Activated gamma-delta T cell treated with Interleukin-2 at 50 U/mL for 16 hours (primary cell): ENCODE measurements around the gene RFC2.
"Not testable (repeated sequence)": the region's sequence is repeated elsewhere in the genome, so short reads cannot be mapped to it uniquely, and the experiment has no call there.

Experiments used
- DNase-seq: peaks from one replicate; pipeline ENCODE4 v3.0.0-alpha.2; 2020

RFC2 gene

DNA sequence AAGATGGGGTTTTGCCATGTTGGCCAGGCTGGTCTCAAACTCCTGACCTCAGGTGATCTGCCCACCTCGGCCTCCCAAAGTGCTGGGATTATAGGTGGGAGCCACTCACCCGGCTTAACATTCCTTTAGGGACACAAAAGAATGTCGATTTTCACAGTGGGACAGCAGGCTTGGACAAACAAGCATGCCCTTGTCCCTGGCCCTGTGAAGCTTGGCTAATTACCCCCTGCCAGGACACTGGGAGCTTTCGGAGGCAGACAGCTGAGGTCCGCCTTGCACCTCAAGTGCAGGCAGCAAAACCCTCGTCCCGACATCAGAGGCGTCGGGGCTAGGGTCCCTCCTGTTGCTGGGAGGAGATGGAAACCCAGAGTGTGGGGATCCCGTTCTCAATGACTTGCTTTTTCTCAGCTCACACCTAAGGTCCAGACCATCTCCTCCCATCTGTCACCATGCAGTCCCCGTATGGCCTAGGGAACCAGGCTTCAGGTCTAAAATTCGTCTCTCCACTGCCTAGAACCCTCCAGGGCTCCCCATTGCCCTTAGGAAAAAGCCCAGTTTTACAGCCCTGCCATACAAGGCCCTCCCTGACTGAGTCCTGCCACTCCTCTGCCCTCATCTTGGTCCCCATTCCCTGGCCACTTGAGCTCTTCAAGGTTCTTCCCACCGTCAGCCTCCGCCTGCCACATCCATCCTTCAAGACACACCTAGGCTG lies 28.7 kb upstream of the RFC2 start:
- DNase-seq, result no peak

DNA sequence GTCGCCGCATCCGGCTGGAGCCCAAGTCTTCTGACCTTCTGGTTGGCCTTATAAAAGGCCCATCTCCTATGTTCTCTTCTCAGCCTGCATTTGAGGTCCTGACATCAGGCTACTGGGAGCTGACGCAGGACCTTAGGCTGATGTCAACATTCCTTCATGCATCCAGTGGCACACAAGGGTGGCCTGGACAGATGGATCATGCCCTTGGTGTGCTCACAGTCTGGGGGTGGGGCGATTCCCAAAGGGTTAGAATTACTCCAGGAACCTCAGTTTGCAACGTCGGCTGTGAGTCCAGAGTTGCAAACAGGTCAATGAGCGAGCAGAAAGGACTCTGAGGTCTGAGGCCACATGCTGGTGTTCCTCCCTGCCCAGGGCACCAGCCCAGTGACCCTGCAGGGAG lies 26.8 kb upstream of the RFC2 start:
- DNase-seq, result no peak

DNA sequence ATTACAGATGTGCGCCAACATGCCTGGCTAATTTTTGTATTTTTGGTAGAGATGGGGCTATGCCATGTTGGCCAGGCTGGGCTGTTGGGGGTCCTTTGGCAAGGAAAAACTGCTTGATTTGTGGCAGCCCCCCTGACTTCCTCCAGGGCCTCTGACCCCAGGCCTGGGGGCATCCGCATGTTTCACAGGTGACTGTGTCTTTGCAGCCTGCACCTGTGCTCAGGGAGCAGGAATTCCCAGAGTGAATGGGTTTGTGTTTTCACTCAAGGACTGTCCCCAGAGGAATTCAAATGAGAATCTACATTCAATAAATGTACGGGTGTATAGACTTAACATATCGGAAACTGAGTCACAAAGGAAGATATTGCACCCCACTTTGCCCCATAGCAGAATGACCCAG lies 23.4 kb upstream of the RFC2 start:
- DNase-seq, result no peak

DNA sequence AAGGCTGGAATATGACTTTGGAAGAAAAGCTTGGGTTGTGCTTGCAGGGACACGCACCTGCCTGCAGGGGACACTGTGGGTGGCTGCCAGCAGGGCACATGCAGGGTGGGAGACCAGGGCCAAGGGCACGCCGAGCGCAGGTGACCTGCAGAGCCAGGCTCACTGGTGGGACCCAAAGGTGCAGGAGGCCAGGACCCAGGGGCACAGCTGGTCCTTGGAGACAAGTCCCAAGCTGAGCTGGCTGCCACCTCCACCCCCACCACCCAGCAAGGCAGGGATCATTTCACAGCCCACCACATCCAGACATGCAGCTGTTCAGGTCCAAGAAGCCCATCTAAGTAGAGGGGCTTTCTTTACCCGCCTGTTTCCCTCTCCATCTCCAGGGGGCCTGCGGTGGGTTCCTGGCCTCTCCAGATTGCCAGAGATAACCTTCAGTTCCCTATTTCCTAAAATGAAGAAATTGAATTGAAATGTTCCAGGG lies 21.2 kb upstream of the RFC2 start:
- DNase-seq, result no peak

DNA sequence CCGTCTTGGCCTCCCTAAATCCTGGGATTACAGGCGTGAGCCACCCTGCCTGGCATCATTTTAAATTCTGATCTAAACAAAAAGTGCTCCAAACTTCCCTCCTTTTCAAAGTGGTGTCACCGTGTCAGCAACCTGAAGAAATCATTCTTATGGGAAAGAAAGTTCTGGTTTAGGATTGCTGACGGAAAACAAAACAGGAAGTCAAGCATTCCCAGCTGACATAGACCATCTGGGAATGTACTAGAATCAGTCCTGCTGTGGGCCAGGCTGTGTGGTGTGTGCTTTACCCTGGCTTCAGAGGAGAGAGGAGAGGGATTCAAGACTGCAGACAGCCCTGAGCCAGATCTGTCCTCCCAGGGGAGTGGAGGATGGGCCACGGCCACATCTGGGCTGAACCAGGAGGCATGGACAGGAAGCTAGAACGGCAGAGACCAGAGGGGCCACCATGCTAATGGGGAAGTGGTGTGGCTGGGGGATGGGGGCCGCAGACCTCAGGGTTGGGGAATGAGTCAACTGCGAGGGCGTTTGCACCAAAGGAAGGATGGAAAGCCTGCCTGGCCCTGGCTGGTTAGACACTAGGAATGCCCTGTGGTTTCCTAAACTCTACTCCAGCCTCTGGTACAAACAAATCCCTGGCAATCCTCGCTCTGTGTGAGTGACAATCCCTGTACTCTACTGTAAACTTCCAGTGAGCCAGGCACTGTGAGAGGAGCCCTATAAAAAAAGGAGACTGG lies 18.3 kb upstream of the RFC2 start:
- DNase-seq, result no peak

DNA sequence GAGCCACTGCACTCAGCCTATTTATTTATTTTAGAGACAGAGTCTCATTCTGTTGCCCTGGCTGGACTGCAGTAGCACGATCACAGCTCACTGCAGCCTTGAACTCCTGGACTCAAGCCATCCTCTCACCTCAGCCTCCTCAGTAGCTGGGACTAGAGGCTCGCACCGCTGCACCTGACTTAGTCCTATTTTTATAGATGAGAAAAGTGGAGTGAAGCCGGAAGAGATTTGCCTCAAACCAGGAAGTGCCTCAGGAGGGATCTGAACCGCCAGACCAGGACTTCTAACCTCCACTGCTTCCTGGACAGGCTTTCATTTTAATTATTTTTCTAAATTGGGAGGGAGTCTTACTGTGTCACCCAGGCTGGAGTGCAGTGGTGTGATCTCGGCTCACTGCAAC lies 17.5 kb upstream of the RFC2 start:
- DNase-seq, result no peak

DNA sequence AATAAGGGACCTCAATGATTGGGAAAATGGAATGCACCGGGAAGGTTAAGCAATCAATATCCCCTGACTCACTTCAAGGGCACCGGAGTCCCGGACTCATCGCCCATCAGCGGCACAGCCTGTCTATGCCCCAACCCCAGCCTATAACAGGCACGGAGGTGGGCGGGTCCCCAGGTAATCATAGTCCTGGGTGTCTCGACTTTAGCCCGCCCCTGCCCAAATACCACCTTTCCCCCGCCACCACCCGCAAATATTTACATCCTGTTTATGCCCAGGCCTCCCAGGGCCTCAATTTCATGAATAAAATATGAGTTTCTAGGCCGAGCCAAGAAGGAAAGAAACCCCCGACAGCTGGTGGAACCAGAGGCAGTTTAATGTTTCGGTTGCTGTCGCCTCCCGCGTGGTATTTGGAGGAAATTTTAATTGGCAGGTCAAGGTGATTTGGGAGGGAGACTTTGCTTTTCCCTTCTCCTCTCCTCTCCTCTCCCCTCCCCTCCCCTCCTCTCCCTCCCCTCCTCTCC lies 15.6 kb upstream of the RFC2 start:
- DNase-seq, result peak; percentile 59

DNA sequence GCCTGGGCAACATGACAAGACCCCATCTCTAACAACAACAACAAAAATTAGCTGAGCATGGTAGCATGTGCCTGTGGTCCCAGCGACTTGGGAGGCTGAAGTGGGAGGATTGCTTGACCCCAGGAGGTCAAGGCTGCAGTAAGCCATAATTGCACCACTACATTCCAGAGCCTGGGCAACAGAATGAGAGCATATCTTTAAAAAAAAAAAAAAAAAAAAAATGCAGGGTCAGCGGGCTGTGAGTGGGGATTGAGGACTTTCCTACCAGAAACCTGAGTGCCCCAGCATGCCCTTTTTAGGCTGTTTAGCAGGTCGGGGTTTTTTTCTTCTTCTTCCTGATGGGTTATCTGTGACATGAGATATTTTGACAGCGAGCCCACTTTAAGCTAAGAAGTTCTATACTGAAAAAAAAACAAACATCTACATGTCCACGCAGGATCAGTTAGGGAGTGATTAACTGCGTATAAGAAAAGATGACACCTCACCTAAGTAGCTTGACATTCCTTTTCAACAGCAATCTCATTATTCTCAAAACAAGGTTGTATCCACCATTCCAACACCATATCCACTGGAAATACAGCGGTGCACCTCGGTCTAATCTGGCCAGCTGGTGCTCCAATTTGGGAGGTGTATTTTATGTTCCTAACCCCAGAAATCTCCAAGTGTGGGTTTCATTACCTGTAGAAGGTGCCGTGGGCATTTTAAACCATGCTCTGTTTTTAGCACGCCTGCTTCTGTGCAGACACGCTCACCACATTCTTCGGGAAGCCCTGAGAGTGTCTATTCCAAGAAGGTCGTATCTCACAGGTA lies 13.8 kb upstream of the RFC2 start:
- DNase-seq, result no peak

DNA sequence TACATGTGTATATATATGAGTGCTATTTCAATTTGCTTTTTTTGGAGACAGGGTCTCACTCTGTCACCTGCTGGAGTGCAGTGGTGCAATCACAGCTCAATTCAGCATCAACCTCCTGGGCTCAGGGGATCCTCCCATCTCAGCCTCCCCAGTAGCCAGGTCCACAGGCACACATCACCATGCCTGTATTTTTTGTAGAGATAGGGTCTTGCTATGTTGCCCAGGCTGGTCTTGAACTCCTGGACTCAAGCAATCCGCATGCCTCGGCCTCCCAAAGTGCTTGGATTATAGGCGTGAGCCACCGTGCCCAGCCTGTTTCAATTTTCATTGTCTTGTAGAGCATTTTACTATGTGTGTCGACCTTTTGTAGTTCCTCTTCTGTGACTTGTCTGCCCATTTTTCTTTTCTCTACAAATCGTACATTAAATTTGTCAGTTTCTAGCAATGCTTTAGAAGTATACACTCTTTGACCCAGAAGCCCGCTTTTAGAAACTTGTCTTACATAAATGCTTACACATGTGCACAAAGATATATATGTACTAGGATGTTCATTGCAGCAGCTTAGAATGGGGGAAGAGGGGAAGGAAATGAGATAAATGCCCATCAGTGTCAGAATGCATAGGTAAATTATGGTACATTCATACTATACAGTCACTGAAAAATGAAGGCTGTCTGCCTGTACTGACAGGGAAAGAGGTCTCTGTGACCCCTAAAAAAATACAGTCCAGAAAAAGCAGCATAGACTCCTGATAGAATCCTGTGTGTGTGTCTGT lies 12.2 kb upstream of the RFC2 start:
- no peak for DNase-seq

DNA sequence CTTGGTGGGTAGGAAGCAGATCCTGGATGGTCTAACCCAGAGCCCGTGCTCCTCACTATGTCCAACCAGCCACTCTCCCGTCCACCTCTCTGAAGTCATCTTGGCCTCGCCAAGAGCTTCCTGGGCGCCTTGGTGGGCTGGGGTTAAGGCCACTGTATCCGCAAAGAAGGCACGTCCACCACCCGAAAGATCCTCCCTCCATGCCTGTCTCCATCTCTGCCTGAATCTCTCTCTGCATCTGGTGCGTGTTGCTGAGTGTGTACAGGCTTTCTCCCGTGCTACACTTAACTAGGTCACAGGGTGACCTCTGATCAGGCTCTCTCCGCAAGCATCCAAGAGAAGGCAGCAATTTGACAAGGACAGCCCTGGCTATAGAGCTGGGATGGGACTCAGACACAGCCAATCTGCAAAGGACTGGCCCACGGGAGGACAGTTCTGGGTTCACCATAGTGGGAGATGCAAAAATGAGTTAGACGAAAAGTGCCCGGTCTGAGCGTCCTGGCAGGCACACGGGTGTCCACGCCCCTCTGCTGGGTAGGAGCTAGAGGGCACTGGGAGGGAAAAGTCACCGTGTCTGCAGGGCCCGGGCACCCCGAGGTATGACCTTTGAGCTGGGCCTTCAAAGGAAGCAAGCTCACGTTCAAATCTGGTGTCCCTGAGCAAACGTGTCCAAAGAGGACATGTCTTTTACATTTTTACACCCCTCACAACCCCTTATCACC lies 9.4 kb upstream of the RFC2 start:
- DNase-seq, result no peak

DNA sequence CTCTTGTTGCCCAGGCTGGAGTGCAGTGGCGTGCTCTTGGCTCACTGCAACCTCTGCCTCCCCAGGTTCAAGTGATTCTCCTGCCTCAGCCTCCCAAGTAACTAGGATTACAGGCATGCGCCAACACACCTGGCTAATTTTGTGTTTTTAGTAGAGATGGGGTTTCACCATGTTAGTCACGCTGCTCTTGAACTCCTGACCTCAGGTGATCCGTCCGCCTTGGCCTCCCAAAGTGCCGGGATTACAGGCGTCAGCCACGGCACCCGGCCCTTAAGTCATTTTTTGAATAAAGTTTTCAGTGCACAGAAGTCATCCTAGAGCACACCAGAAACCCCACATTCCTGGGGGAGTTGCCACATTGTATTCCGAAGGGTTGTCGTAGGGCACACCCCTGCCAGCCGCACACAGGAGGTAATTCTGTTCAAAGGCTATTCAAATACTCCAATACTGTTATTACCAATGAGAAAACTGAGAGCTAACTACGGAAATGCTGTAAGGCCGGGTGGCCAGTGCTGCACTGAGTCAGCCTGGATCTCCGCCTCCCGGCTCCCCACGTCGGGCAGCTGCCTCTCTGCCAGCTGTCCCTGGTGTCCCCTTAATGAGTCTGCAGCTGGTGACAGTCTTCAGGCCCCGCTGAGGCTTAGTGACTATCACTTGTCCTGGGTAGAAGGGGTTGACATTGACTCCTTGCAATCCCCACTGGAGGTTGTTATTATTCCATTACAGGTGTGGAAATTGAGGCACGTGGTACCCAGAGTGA lies 8.6 kb upstream of the RFC2 start:
- no peak for DNase-seq

DNA sequence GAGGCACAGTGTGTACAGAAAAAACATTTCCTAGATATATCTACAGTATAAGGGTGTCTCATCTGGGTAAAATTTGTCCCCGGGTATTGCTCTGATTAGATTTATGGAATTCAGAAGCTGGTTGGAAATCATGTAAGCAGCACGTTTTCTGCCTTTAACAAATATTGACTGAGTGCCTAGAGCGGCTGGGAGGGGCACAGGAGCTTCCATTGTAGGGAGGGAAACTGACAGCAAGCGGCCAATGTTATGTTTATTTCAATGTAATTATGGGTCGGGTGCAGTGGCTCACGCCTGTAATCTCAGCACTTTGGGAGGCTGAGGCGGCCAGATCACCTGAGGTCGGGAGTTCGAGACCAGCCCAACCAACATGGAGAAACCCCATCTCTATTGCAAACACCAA lies 4.4 kb upstream of the RFC2 start:
- DNase-seq, result no peak

DNA sequence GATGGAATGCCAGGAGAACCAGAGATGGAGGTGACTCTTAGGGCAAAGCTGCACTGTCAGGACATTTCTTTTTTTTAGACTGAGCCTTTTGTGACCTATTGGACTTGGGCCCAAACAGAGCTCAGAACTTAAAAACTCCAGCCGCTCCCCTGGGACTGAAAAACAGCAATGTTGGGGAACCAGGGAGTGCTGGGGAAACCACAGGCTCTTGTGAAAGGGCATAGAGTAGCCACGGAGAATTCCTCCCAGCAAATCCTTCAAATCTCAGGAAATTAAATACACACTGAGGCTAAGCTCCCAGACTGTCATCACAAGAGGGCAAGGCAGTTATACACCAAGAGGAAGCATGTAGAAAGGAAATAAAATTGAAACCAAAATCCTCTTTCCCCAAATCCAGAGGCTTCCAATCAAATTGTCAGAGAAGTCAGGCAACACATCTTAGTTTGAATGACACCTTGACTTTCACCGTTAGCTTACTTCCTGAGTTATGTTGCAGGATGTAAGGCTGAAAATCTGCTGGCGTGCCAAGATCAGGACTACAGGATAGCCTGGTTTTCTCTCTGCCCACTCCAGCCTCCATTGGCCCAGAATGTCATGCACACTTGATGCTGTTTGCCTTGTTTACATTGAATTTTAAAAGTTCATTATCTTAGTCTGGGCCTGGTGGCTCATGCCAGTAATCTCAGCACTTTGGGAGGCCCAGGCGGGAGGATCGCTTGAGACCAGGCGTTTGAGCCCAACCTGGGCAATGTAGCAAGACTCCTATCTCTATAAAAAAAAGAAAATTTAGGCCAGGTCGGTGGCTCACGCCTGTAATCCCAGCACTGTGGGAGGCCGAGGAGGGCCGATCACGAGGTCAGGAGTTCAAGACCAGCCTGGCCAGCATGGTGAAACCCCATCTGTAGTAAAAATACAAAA lies 2.6 kb upstream of the RFC2 start:
- DNase-seq, result no peak

DNA sequence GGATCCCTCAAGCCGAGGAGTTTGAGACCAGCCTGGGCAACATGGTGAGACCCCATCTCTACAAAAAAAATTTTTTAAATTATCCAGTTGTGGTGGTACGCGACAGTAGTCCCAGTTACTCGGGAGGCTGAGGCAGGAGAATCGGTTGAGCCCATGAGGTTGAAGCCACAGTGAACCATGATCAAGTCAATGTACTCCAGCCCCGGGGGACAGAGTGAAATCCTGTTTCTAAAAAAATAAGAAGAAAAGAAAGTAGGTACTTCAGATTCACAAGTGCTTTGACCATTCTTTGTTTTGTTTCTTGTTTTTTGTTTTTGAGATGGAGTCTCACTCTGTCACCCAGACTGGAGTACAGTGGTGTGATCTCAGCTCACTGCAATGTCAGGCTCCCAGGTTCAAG lies 1.3 kb upstream of the RFC2 start:
- not testable (repeated sequence) for DNase-seq

DNA sequence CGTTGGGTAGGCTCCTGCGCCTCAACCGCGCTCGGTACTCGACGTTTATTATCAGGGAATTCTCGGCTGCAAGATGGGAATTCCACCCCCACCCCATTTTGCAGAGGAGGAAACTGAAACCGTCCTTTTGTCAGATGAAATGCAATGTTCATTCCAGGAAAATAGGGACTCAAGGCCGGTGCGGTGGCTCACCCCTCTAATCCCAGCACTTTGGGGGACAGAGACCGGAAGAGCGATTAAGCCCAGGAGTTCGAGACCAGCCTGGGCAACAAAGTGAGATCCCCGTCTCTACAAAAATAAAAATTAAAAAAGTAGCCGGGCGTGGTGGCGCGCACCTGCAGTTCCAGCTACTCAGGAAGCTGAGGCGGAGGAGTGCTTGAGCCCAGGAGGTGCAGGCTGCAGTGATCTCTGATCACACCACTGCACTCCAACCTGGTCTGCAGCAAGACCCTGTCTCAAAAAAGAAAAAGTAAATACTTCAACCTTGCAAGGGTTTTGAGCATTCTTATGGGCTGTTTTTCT lies 720 bp upstream of the RFC2 start:
- DNase-seq, result no peak

DNA sequence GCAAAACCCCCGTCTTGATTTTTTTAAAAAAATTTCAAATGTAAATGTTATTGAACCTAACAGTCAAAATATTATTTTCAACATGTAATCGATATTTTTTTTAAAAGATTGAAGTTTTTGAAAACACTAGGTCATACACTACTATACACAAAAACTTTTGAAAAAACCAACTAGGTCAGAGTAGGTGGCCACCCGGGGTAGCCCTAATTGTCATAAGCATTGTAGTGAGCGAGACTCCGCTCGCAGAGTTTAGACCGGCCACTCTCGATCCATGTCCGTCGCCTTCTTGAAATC lies 417 bp downstream of the RFC2 start:
- DNase-seq, result no peak

DNA sequence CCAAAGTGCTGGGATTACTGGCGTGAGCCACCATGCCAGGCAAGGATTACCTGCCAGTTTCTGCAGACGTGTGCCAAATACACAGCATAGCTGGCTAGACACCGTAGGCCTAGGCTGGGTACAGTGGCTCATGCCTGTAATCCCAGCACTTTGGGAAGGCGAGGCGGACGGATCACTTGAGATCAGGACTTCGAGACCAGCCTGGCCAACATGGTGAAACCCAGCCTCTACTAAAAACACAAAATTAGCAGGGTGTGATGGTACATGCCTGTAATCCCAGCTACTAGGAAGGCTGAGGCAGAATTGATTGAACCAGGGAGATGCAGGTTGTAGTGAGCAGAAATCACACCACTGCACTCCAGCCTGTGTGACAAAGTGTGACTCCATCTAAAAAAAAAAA lies 868 bp downstream of the RFC2 start:
- no peak for DNase-seq

DNA sequence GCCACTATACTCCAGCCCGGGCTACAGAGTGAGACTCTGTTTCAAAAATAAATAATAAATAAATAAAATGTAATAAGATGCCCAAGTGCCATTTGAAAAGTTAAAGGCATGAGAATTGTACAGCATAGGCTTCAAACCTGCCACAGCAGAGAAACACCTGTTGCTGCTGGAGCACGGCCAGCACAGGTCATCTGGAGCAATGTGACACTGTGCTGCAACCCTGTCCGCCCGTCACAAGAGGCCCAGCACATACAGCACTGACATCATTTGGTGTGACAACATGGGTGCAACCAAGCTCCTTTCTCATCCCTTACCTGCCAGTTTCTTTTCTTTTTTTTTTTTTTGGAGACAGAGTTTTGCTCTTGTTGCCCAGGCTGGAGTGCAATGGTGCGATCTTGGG lies 1.3 kb downstream of the RFC2 start:
- DNase-seq, result no peak

DNA sequence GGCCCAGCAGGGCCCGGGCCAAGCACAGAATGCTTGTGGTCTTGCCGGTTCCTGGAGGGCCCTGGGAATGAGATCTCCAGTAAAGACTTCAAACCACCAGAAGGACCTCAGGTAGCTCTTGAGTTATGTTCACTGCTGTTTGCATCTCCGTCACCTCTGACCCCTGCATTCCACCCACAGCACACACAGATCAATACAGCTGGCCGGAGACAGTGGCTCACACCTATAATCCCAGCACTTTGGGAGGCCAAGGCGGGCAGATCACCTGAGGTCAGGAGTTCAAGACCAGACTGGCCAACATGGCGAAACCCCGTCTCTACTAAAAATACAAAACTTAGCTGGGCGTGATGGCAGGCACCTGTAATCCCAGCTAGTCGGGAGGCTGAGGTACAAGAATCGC lies 5.1 kb downstream of the RFC2 start:
- DNase-seq, result not testable (repeated sequence)

DNA sequence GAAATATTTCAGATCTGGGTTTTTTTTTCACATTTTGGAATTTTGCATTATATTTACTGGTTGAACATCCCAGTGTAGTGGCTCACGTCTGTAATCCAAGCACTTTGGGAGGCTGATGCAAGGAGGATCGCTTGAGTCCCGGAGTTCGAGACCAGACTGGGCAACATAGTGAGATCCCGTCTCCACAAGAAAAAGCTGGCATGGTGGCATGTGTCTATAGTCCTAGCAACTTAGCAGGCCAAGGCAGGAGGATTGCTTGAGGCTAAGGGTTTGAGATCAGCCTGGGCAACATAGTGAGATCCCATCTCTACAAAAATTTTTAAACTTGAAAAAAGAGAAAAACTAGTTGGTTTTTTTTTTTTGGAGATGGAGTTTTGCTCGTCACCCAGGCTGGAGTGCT lies 6.0 kb downstream of the RFC2 start:
- DNase-seq, result no peak
